Psoas muscle (tissue), 8 donors: ENCODE data around the gene PSEN1. TPM values are rescaled to one million over a fixed set of nuclear protein-coding genes. Genes with fewer than 3 reads are reported as not detected.

Experiments used
- ATAC-seq, 4 donors: fragments of 200-7000 bp; cut with Tn5 transposase; one replicate each; pipeline ENCODE4 v1.9.1; 2020; ENCODE audit warnings: moderate library complexity in 3 of 4, mild to moderate bottlenecking in 2 of 4
- DNase-seq, 2 donors: peaks; one replicate each; pipeline ENCODE4 v3.0.0-alpha.2; 2020
- H3K27ac ChIP-seq: fragments of 200-600 bp; one replicate; pipeline ENCODE4 v1.8.0; 2022
- H3K27me3 ChIP-seq, 3 donors: fragments of 200-600 bp in 1 of 3; one replicate each; pipeline versions ENCODE4 v1.6.1 to v1.8.0; 2013 to 2022; ENCODE audit warnings: low read length in 2 of 3, mild to moderate bottlenecking in 2 of 3, moderate library complexity in 1 of 3; ENCODE audit not compliant: insufficient read depth in 3 of 3
- H3K36me3 ChIP-seq, 2 donors: fragments of 200-600 bp in 1 of 2; one replicate each; pipeline versions ENCODE4 v1.6.1 to v1.8.0; 2013 to 2022; ENCODE audit warnings: low read depth in 1 of 2, mild to moderate bottlenecking in 1 of 2, moderate library complexity in 1 of 2; ENCODE audit not compliant: insufficient read depth in 1 of 2
- H3K4me1 ChIP-seq: fragments of 200-600 bp; one replicate; pipeline ENCODE4 v1.8.0; 2022
- H3K4me3 ChIP-seq: fragments of 200-600 bp; one replicate; pipeline ENCODE4 v1.8.0; 2022; ENCODE audit warnings: mild to moderate bottlenecking
- H3K9me3 ChIP-seq: fragments of 200-600 bp; one replicate; pipeline ENCODE4 v1.8.0; 2022
- WGBS, 3 donors: extraction: QIAGEN DNeasy Blood & Tissue Kit; methylation state at CpG; one replicate each; pipeline versions ENCODE4 v1.1.6 to v1.1.7; 2013; 5-methylcytosine and 5-hydroxymethylcytosine counted together
- intact Hi-C, 2 donors: fragments of 100-400 bp; cut with DNase I; formaldehyde crosslinking; loops; one replicate each; pipeline versions ENCODE4 v1.11.0 to v1.14.2; 2022
- polyA plus RNA-seq, 3 donors: library from polyadenylated mRNA; stranded (reverse); fragments of 200-250 nt; gene quantifications; one replicate each; pipeline ENCODE4 v1.2.3, GENCODE V29; 2013
- total RNA-seq, 4 donors: library from RNA; stranded (reverse); fragmentation: NEBNext Ultra II Directional in 2 of 4; extraction: Animal tissue kit (Norgen Biotek cat#: 25700) in 2 of 4; gene quantifications; one replicate each; pipeline versions ENCODE4 v1.2.1 to v1.2.4, GENCODE V29; 2021 to 2023
- TF ChIP-seq, protein P1 (sequence below): fragments of 200-600 bp; IDR thresholded peaks from one replicate; pipeline ENCODE4 v1.8.0; 2022; ENCODE audit warnings: antibody characterized with exemption
- donor health status: healthy with polysubstance abuse.
- donor health status: DM: no; HTN: no; CAD: no; lungs with moderate emphysema.
- donor health status: Bipolar disorder and iron deficiency.
- donor health status: healthy.
- donor health status: DM: yes; HTN: yes; CAD: no.
- donor health status: DM: no; HTN: no; CAD: no.
- donor health status: DM: no; HTN: no; CAD: no.
- donor health status: DM: yes; HTN: yes; CAD: no.

PSEN1 gene
- total and polyA plus RNA-seq, 7 donors, result 14.2 to 32.5 (median 19.1) TPM

DNA sequence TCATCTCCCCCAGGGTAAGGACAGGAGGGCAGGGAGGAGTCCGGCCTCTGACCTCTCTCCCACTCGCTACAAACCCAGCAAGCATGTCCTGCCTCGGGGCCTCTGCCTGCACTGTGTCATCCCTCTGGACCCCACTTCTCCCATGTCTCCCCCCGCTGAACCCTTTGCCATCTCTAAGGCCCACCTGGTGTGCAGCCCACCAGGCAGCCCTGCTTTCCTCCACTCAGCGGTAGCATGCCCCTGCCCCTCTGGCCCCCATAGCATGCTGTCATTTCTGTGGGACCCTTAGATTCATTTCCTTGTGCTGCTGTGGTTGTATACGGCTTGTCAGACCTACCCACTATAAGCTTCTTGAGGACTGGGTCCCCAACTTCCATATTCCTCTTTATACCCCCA is 118.7 kb downstream of the PSEN1 start:
- DNase-seq, result peak in 1 of 2 donors; percentile 2
- no peak for ATAC-seq

DNA sequence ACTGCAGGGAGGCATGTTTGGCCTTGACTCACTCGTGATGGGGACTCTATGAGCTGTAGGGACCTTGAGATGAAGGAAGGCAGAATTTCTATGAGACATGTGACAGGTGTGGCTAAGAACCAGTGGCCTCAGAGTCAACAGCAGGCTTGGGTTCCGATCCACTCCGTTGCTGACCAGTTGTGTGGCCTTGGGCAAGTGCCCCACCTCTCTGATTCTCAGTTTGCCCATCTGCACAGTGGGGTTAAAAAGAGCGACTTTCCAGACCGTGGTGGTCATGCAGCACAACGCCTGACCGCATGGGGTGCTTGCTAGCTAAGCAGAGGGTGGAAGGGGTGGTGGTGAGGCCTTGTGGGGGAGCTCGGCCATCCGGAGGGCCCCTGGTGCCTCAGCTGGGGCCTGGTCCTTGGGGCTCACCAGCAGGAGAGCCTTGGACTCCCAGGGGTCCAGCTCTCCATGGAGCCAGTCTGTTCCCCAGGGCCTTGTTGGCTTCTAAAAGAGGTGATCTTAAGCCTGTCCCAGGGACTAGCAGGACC is 119.5 kb downstream of the PSEN1 start:
- H3K4me1 ChIP-seq, result no peaks in the 10 kb centered on the region
- DNase-seq (peak in 1 of 2 donors; percentile 30), ATAC-seq (no peak)
- H3K4me3 ChIP-seq, result no peak overlapping the region
- TF ChIP-seq, protein P1, sequence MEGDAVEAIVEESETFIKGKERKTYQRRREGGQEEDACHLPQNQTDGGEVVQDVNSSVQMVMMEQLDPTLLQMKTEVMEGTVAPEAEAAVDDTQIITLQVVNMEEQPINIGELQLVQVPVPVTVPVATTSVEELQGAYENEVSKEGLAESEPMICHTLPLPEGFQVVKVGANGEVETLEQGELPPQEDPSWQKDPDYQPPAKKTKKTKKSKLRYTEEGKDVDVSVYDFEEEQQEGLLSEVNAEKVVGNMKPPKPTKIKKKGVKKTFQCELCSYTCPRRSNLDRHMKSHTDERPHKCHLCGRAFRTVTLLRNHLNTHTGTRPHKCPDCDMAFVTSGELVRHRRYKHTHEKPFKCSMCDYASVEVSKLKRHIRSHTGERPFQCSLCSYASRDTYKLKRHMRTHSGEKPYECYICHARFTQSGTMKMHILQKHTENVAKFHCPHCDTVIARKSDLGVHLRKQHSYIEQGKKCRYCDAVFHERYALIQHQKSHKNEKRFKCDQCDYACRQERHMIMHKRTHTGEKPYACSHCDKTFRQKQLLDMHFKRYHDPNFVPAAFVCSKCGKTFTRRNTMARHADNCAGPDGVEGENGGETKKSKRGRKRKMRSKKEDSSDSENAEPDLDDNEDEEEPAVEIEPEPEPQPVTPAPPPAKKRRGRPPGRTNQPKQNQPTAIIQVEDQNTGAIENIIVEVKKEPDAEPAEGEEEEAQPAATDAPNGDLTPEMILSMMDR, result no peak
- WGBS, 3 donors, result 85 to 89% (median 88%) methylated on average over 9 of the region's 9 CpGs
- H3K27me3 ChIP-seq, result no peaks in the 10 kb centered on the region
- H3K9me3 ChIP-seq, result no peaks in the 10 kb centered on the region
- intact Hi-C loops, result no loop called here
- no peaks in the 10 kb centered on the region for H3K36me3 ChIP-seq
- no peak overlapping the region for H3K27ac ChIP-seq

More for the DNA sequence above, 118.7 kb downstream of the PSEN1 start:
- 89 to 95% (median 92%) methylated on average over 6 of the region's 6 CpGs for WGBS, 3 donors
- H3K27me3 ChIP-seq, result no peaks in the 10 kb centered on the region
- H3K4me3 ChIP-seq, result no peak overlapping the region
- no peak overlapping the region for H3K27ac ChIP-seq
- no peaks in the 10 kb centered on the region for H3K9me3 ChIP-seq
- H3K36me3 ChIP-seq, result no peaks in the 10 kb centered on the region
- H3K4me1 ChIP-seq, result no peaks in the 10 kb centered on the region
- intact Hi-C loops, result no loop called here
- TF ChIP-seq, protein P1, result no peak

DNA sequence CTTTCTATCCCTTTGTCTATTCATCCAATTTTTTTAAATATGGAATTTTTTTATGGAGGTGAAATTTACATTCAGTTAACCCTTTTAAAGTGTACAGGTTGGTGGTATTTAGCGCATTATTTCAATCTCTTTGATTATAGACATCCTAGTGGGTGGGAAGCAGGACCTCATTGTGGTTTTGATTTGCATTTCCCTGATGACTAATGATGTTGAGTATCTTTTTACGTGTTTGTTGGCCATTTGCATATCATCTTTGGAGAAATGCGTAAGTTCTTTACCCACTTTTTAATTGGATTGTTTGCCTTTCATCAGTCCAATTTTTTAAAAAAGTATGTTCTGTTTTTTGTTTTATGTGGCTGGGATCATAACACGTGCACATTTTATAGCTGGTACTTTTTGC is 121.8 kb downstream of the PSEN1 start:
- intact Hi-C loops, result no loop called here
- H3K27me3 ChIP-seq, result no peaks in the 10 kb centered on the region
- H3K27ac ChIP-seq, result no peak overlapping the region
- H3K4me1 ChIP-seq, result no peaks in the 10 kb centered on the region
- no peak overlapping the region for H3K4me3 ChIP-seq
- no peaks in the 10 kb centered on the region for H3K36me3 ChIP-seq
- WGBS, 3 donors, result 86 to 90% (median 90%) methylated on average over 4 of the region's 4 CpGs
- TF ChIP-seq, protein P1, result no peak
- ATAC-seq, result no peak
- H3K9me3 ChIP-seq, result no peaks in the 10 kb centered on the region
- DNase-seq, result no peak

DNA sequence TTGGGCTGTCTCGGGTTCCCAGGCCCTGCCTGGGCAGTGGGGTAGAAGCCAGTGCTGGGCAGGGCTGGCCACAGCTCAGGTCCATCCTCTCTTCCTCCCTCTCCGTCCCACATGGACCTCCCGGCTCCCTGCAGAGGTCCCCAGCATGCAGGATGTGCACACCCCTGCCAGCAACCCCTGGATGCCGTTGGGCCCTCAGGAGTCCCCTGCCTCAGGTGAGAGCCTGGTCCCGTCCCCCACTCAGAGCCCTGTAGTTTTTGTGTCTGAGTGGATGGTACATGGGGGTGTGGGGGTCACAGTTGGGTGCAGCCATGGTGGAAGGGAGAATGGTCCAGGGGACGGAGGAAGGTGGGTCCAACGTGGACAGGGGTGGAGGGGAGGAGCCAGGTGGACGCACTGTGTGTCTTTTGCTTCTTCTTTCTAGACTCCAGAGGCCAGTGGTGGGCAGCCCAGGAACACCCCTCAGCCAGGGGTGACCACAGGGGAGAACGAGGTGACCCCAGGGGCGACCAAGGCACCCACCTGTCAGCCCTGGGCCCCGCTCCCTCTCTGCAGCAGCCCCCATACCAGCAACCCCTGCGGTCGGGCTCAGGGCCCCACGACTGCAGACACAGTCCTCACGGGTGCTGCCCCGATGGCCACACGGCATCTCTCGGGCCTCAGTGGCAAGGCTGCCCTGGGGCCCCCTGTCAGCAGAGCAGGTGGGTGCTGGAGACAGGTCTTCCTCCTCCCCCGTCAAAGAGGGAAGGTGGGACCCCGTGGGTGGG is 122.7 kb downstream of the PSEN1 start:
- ATAC-seq (no peak), DNase-seq (no peak)
- intact Hi-C loops, result no loop called here
- Histone ChIP-seq H3K27ac (no peak overlapping the region), H3K36me3 (no peaks in the 10 kb centered on the region), H3K9me3 (no peaks in the 10 kb centered on the region), H3K4me1 (no peaks in the 10 kb centered on the region), H3K4me3 (no peak overlapping the region), H3K27me3 (no peaks in the 10 kb centered on the region)
- TF ChIP-seq, protein P1, result no peak
- 84 to 88% (median 87%) methylated on average over 17 to 20 of the region's 20 CpGs for WGBS, 3 donors
